GM19468 (cell line): ENCODE results near the gene PCDH15.
A peak's percentile ranks its signal among the peaks of the same experiment; 100 is the strongest.
"Not testable (repeated sequence)": the region's sequence is repeated elsewhere in the genome, so short reads cannot be mapped to it uniquely, and the experiment has no call there.

Experiments used
- ATAC-seq: cut with Tn5 transposase; IDR thresholded peaks from one replicate; pipeline ENCODE4 v1.9.1; 2021; ENCODE audit warnings: mild to moderate bottlenecking, moderate library complexity, moderate number of reproducible peaks; ENCODE audit not compliant: unreplicated experiment; ENCODE audit errors: extremely low read depth

Gene PCDH15

GRCh38 chr10:54444170-54444569 lies 356.9 kb downstream of the PCDH15 start:
- no peak for ATAC-seq

GRCh38 chr10:54441275-54441674 lies 359.8 kb downstream of the PCDH15 start:
- ATAC-seq, result no peak

GRCh38 chr10:54434782-54435181 lies 366.2 kb downstream of the PCDH15 start:
- peak; percentile 69 for ATAC-seq

- no peak for ATAC-seq
Measured at GRCh38 chr10:54415483-54415882, 385.5 kb downstream of the PCDH15 start.

- ATAC-seq, result no peak
Measured at GRCh38 chr10:54402576-54402975, 398.5 kb downstream of the PCDH15 start.

GRCh38 chr10:54396031-54396430 lies 405.0 kb downstream of the PCDH15 start:
- no peak for ATAC-seq

- not testable (repeated sequence) for ATAC-seq
Measured at GRCh38 chr10:54394598-54394997, 406.4 kb downstream of the PCDH15 start.

GRCh38 chr10:54372179-54372578 lies 428.9 kb downstream of the PCDH15 start:
- no peak for ATAC-seq

GRCh38 chr10:54368984-54369383 lies 432.0 kb downstream of the PCDH15 start:
- no peak for ATAC-seq

- no peak for ATAC-seq
Measured at GRCh38 chr10:54363390-54363789, 437.6 kb downstream of the PCDH15 start.

GRCh38 chr10:54342058-54342457 lies 459.0 kb downstream of the PCDH15 start:
- no peak for ATAC-seq

GRCh38 chr10:54335296-54335695 lies 465.7 kb downstream of the PCDH15 start:
- ATAC-seq, result no peak

GRCh38 chr10:54319341-54319740 lies 481.7 kb downstream of the PCDH15 start:
- no peak for ATAC-seq

GRCh38 chr10:54318470-54318869 lies 482.6 kb downstream of the PCDH15 start:
- ATAC-seq, result no peak

- no peak for ATAC-seq
Measured at GRCh38 chr10:54314430-54314829, 486.6 kb downstream of the PCDH15 start.

GRCh38 chr10:54284526-54285193 lies 516.4 kb downstream of the PCDH15 start:
- no peak for ATAC-seq

GRCh38 chr10:54282012-54282411 lies 519.0 kb downstream of the PCDH15 start:
- no peak for ATAC-seq

GRCh38 chr10:54266395-54266794 lies 534.6 kb downstream of the PCDH15 start:
- no peak for ATAC-seq

GRCh38 chr10:54262726-54263125 lies 538.3 kb downstream of the PCDH15 start:
- ATAC-seq, result no peak

- no peak for ATAC-seq
Measured at GRCh38 chr10:54259104-54259503, 541.9 kb downstream of the PCDH15 start.

GRCh38 chr10:54234832-54235231 lies 566.2 kb downstream of the PCDH15 start:
- no peak for ATAC-seq

GRCh38 chr10:54203401-54203800 lies 597.6 kb downstream of the PCDH15 start:
- ATAC-seq, result no peak
